DOHH2 (cell line): ENCODE measurements around the gene SPG7.
A peak's percentile ranks its signal among the peaks of the same experiment; 100 is the strongest.

Experiments used
- H3F3A ChIP-seq: fragments of 200-600 bp; sonication (generic), shearing (Covaris generic); 2 replicates; pipeline ENCODE4 v1.6.0; 2016; ENCODE audit warnings: antibody characterized with exemption, mild to moderate bottlenecking; ENCODE audit not compliant: control insufficient read depth, insufficient read depth
- H3K27ac ChIP-seq: fragments of 200-600 bp; sonication (generic); 2 replicates; pipeline ENCODE4 v1.5.1; 2014; ENCODE audit warnings: low read depth, mild to moderate bottlenecking, low read length, moderate library complexity
- H3K27me3 ChIP-seq: fragments of 200-600 bp; sonication (generic); 2 replicates; pipeline ENCODE4 v1.6.1; 2014; ENCODE audit warnings: mild to moderate bottlenecking, low read length, mixed read lengths; ENCODE audit not compliant: control insufficient read depth
- H3K36me3 ChIP-seq: fragments of 200-600 bp; sonication (generic); 2 replicates; pipeline ENCODE4 v1.6.1; 2014; ENCODE audit warnings: mild to moderate bottlenecking, low read length, moderate library complexity, mixed read lengths; ENCODE audit not compliant: control insufficient read depth
- H3K4me1 ChIP-seq: fragments of 200-600 bp; sonication (generic); 2 replicates; pipeline ENCODE4 v1.6.1; 2014; ENCODE audit warnings: mild to moderate bottlenecking, low read length, mixed read lengths; ENCODE audit not compliant: control insufficient read depth
- H3K4me2 ChIP-seq: fragments of 200-600 bp; sonication (generic); 2 replicates; pipeline ENCODE4 v1.6.0; 2014; ENCODE audit warnings: mild to moderate bottlenecking, low read length, moderate library complexity
- H3K4me3 ChIP-seq: fragments of 200-600 bp; sonication (generic); 2 replicates; pipeline ENCODE4 v1.5.1; 2014; ENCODE audit warnings: mild to moderate bottlenecking, low read length, mixed read lengths
- H3K79me2 ChIP-seq: fragments of 200-600 bp; sonication (generic); 2 replicates; pipeline ENCODE4 v1.6.1; 2014; ENCODE audit warnings: mild to moderate bottlenecking, low read length, mixed read lengths; ENCODE audit not compliant: control insufficient read depth
- H3K9me2 ChIP-seq: fragments of 200-600 bp; sonication (generic); replicated peaks from 2 replicates; pipeline ENCODE4 v1.6.1; 2014; ENCODE audit warnings: mild to moderate bottlenecking, low read length, mixed read lengths; ENCODE audit not compliant: control insufficient read depth
- H3K9me3 ChIP-seq: fragments of 200-600 bp; sonication (generic); 2 replicates; pipeline ENCODE4 v1.6.1; 2014; ENCODE audit warnings: antibody characterized with exemption, low read length, mixed read lengths; ENCODE audit not compliant: control insufficient read depth, insufficient read depth
- H4K20me1 ChIP-seq: fragments of 200-600 bp; sonication (generic); 2 replicates; pipeline ENCODE4 v1.6.0; 2014; ENCODE audit warnings: low read depth, mild to moderate bottlenecking, antibody characterized with exemption, low read length, moderate library complexity; ENCODE audit not compliant: control insufficient read depth, insufficient read depth
- CTCF ChIP-seq: fragments of 200-600 bp; sonication (generic); IDR thresholded peaks from one replicate; pipeline ENCODE4 v1.5.1; 2014; ENCODE audit warnings: antibody characterized with exemption, mild to moderate bottlenecking, low read depth, low read length; ENCODE audit not compliant: poor library complexity, severe bottlenecking
- EZH2phosphoT487 ChIP-seq: fragments of 200-600 bp; sonication (generic); IDR thresholded peaks from 2 replicates; pipeline ENCODE4 v1.6.1; 2017; ENCODE audit warnings: borderline replicate concordance, mild to moderate bottlenecking, antibody characterized with exemption, low read length, moderate library complexity, mixed read lengths

The SPG7 gene

GRCh38 chr16:89547860-89548259, 39.7 kb downstream of the SPG7 start:
- H3K79me2 ChIP-seq, result no peaks in the 10 kb centered on the region

GRCh38 chr16:89548344-89549006, 40.3 kb downstream of the SPG7 start:
- H3K4me3 ChIP-seq, result no peak overlapping the region
- no peaks in the 10 kb centered on the region for H3K27me3 ChIP-seq
- H3K79me2 ChIP-seq, result no peaks in the 10 kb centered on the region
- H3K27ac ChIP-seq, result peak overlapping the region; percentile 32; the same call in 1 of the 2 replicates
- no peaks in the 10 kb centered on the region for H4K20me1 ChIP-seq
- no peaks in the 10 kb centered on the region for H3F3A ChIP-seq
- no peak overlapping the region for H3K4me2 ChIP-seq
- peaks cover 46% of the 10 kb centered on the region for H3K36me3 ChIP-seq
- no peaks in the 10 kb centered on the region for H3K9me2 ChIP-seq
- H3K4me1 ChIP-seq, result peaks cover 7% of the 10 kb centered on the region
- no peaks in the 10 kb centered on the region for H3K9me3 ChIP-seq
- no peak for TF ChIP-seq EZH2phosphoT487
- TF ChIP-seq CTCF, result no peak

More at GRCh38 chr16:89547860-89548259, 39.7 kb downstream of the SPG7 start:
- H3F3A ChIP-seq, result no peaks in the 10 kb centered on the region
- no peak overlapping the region for H3K4me2 ChIP-seq
- H3K27ac ChIP-seq, result no peak overlapping the region
- H3K9me2 ChIP-seq, result no peaks in the 10 kb centered on the region
- peaks cover 7% of the 10 kb centered on the region for H3K4me1 ChIP-seq
- no peaks in the 10 kb centered on the region for H3K27me3 ChIP-seq
- no peak for TF ChIP-seq CTCF
- no peak for TF ChIP-seq EZH2phosphoT487
- no peak overlapping the region for H3K4me3 ChIP-seq
- H4K20me1 ChIP-seq, result no peaks in the 10 kb centered on the region
- H3K36me3 ChIP-seq, result peaks cover 44% of the 10 kb centered on the region
- no peaks in the 10 kb centered on the region for H3K9me3 ChIP-seq

GRCh38 chr16:89549007-89549700, 41.0 kb downstream of the SPG7 start:
- Histone ChIP-seq H3K27me3 (no peaks in the 10 kb centered on the region), H3K9me2 (no peaks in the 10 kb centered on the region), H3K27ac (peak overlapping the region; percentile 32; the same call in 1 of the 2 replicates), H3K4me2 (no peak overlapping the region), H4K20me1 (no peaks in the 10 kb centered on the region), H3F3A (no peaks in the 10 kb centered on the region), H3K4me3 (no peak overlapping the region), H3K36me3 (peaks cover 50% of the 10 kb centered on the region), H3K9me3 (no peaks in the 10 kb centered on the region), H3K4me1 (peaks cover 7% of the 10 kb centered on the region), H3K79me2 (no peaks in the 10 kb centered on the region)
- TF ChIP-seq CTCF (no peak), EZH2phosphoT487 (no peak)
